GM13976 (cell line): ENCODE results near the gene CLASP1.

Experiments used
- DNase-seq: peaks from one replicate; pipeline ENCODE4 v3.0.0; 2012; ENCODE audit warnings: low spot score
- in situ Hi-C: fragments of 300-500 bp; cut with MboI; formaldehyde crosslinking; loops from one replicate; pipeline ENCODE4 v1.12.0; 2022; ENCODE audit warnings: low sequenced_read_pairs, mixed read lengths, inconsistent platforms; ENCODE audit not compliant: unreplicated experiment
- TF ChIP-seq, protein P1 (sequence below): IDR thresholded peaks from 2 replicates; pipeline ENCODE4 v1.5.1; 2012; ENCODE audit warnings: borderline replicate concordance, mild to moderate bottlenecking; ENCODE audit not compliant: insufficient read depth; ENCODE audit errors: extremely low read depth, missing control alignments, control extremely low read depth

CLASP1 gene

DNA sequence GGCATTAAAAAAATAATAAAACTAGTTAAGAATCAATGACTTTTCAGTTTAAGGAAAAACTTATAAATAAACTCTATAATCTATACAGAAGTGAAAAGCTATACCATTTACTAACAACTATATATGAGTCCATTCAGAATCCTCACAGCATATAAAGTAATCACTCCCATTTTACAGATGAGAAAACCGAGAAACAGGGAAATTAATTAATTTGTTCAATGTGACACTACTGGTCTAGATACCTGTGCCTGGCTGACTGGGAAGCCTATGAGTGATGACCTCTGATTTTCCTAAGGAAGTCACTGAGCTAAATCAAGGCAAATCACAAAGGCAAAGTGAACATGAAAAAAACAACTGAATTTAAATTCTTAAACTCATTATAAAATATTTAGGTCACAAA, 218.0 kb downstream of the CLASP1 start:
- in situ Hi-C loops: no loop called here
- DNase-seq: no peak
- TF ChIP-seq, protein P1, sequence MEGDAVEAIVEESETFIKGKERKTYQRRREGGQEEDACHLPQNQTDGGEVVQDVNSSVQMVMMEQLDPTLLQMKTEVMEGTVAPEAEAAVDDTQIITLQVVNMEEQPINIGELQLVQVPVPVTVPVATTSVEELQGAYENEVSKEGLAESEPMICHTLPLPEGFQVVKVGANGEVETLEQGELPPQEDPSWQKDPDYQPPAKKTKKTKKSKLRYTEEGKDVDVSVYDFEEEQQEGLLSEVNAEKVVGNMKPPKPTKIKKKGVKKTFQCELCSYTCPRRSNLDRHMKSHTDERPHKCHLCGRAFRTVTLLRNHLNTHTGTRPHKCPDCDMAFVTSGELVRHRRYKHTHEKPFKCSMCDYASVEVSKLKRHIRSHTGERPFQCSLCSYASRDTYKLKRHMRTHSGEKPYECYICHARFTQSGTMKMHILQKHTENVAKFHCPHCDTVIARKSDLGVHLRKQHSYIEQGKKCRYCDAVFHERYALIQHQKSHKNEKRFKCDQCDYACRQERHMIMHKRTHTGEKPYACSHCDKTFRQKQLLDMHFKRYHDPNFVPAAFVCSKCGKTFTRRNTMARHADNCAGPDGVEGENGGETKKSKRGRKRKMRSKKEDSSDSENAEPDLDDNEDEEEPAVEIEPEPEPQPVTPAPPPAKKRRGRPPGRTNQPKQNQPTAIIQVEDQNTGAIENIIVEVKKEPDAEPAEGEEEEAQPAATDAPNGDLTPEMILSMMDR: no peak

DNA sequence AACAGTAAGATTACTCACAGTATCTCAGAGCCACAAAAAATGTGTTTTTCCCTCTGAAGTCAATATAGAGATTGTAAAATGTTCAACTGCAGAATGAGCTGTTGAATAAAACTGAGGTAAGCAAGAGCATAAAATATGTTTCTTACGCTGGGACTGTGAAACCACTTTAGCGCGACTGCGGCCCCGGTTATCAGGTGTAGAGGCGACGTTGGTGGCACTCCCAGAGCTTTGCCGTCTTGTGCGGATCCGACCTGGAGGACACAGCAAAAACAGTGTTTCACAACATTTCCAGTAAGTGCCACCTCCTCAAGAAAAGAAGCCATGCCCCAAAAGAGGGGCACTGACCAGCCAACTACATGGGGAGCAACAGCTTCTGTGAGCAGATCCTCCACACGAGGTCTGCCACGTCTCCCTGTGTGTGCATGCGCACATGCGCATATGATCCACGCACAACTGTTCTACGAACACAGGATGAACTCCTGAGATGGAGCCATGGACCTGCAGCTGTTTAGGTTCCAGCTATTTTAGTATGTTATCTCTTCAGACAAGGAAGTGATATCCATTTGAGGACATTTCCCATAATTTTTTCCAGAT, 219.2 kb downstream of the CLASP1 start:
- no peak for DNase-seq
- TF ChIP-seq, protein P1: no peak
- in situ Hi-C loops: no loop called here

DNA sequence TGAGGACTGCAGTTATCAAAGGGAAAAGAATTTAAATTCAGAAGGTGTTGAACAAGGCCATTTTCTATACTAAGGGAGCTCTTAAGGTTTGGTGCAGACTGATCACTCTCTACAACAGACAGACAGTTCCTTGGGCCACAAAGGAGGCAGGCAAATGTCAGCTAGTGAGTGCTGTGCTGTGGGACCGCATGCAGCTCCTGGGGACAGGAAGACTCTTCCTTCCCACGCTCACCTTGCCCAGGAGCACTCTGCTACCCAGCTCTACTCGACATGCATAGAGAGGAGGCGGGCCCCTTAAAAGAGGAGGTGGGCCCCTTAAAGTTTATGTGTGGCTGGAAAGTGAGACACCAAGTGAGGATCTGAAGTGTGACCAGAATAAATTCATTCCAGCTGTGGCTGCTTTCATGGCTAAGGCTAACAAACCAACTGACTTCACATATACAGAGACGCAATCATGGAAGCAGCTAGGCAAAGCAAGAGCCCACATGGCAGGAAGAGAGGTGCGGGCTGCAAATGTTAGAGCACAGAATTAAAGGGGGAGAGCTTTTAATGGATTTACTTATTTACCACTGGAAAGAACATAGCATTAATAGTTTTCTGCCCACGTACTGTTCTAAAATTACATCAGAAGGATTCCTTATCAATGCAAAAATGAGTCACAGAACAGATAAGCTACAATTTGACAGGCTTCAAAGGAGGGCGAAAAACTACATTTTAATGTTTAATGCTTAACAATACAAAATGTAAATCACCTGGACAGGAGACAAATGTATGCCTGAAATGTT, 220.0 kb downstream of the CLASP1 start:
- in situ Hi-C loops: no loop called here
- DNase-seq: no peak
- TF ChIP-seq, protein P1: no peak

DNA sequence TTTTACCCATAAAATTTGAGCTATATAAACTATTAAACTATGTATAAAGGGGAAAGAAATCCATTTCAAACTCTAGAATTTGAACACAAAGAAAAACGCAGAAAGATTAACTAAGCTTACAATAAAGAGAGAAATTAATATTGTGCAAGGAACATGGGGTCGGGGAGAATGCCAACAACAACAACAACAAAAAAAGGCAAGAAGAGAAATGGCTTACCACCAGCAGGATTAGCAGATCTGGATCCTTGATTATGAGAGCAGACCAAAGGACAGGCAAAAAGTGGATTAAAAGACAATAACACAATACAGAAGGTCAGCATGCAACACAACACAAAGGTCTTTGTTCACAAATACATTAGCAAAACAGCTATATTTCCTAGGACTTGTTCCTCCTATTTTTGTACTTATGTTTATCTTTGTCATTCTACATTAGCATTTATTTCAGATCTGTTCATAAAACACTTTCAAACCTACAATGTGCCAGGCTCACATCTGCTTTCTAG, 222.0 kb downstream of the CLASP1 start:
- in situ Hi-C loops: no loop called here
- no peak for DNase-seq
- TF ChIP-seq, protein P1: no peak

DNA sequence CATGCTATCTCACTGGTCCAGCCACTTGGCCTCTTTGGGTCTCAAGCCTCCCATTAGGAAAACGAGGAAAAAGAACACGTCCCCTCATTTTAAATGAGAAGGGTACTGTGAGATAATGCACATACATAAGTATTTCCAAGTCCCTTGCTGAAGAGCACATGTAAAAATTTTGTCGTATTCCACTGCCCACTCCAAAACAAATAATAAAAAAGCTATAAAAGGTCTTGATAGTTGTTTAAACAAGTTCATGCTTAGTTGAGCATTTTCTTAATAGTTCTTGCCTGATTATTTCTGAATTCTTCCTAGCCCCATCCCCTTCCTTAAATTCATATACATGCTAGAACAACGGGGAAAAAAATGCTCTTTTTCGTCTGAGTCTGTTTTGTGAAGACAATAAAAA, 228.8 kb downstream of the CLASP1 start:
- in situ Hi-C loops: no loop called here
- TF ChIP-seq, protein P1: no peak
- no peak for DNase-seq

DNA sequence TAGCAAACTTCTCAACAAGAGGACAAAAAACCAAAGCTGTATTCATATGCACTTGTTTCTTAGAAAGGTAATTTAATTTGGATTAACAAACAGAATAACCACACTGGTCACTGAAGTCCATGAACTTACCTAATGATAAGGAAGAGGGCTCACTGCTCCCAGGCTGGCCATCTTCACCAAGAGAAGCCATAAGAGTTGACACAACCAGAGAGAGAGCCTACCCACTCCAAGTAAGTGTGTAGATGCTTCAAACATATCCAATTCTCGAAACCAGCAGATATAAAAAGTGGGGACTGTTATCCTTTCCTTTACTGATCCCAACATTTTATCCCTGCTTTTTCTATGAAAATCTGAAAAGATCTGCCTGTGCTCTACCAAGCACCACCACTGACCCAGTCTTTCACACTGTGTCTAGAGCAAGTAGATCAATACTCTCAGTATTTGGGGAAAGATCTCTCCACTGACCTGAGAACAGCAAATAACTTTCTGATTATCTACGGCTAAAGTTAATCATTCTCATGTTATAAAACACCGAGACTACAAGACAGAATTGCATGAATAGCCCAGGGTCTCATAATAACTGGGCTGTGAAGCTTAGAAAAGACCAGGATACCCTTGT, 230.1 kb downstream of the CLASP1 start:
- TF ChIP-seq, protein P1: no peak
- DNase-seq: no peak
- in situ Hi-C loops: no loop called here
